Measurements from ENCODE around the gene TENM3. TPM values are rescaled to one million over a fixed set of nuclear protein-coding genes. Genes with fewer than 3 reads are reported as not detected.

The TENM3 gene
- total and polyA plus RNA-seq, 2 of the 8 experiments (the other 6 are each of a cell fraction or from before 2014, with no cell fraction given): 36.9 to 69.3 TPM

DNA sequence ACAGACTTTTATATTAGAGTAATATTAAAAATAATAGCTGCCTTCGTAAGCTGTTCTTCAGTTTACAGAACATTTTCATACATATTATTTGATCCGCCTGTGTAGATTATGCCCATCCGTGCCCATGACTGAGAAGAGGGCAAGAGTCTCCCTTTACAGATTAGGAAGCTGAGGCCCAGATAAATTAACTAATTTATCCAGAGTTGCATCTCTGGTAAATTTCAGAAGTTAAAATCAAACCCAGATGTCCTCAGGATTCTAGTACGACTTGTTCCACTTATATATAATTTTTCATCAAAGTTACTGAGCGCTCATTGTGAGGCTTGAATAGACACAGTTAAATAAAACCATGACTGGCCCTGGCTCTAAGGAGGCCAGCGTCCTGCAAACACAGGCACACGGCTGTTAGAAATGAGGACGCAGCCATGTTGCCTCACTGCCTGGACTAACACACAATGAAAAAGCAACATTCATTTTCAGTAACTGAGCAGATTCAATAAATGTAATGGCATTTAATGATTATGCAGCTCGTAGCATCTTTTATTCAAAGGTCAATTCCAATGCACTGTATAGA lies 148.0 kb downstream of the TENM3 start:
- H4K5ac ChIP-seq (ENCODE audit: insufficient read length, low read depth, low read length): no peak overlapping the region
- H2BK12ac ChIP-seq (ENCODE audit: low read depth, low read length): no peak overlapping the region
- H2BK20ac ChIP-seq (ENCODE audit: low read length): no peak overlapping the region
- H3K23ac ChIP-seq (ENCODE audit: insufficient read length): no peak overlapping the region
- DNase-seq (ENCODE audit: low read depth in 1 of 2, low spot score in 2 of 2): no peak
- no peak overlapping the region for H3K4me3 ChIP-seq (ENCODE audit: extremely low read depth in 1 of 4, insufficient read depth in 2 of 4, low read depth in 3 of 4, low read length in 4 of 4)
- H3K79me1 ChIP-seq (ENCODE audit: low read depth, low read length): no peaks in the 10 kb centered on the region
- no peak overlapping the region for H3K56ac ChIP-seq (replicated peaks; ENCODE audit: insufficient read length, low read depth, low read length)
- no peaks in the 10 kb centered on the region for H3K79me2 ChIP-seq (ENCODE audit: control insufficient read depth in 1 of 2, insufficient read depth in 2 of 2, low read length in 2 of 2)
- POLR2A ChIA-PET (ENCODE audit: partially characterized antibody): no interaction called here
- no peak overlapping the region for H3K27ac ChIP-seq (ENCODE audit: low read depth, low read length)
- H3K27me3 ChIP-seq (replicated peaks in 1 of 4; ENCODE audit: control insufficient read depth in 3 of 4, extremely low read depth in 1 of 4, insufficient read depth in 3 of 4, low read length in 3 of 4): peaks cover 0 to 1% (median 0%) of the 10 kb centered on the region in 4 experiments; a peak in 1 of 7 replicates
- H3K18ac ChIP-seq (ENCODE audit: extremely low read depth, low read length): no peak overlapping the region
- H3K4me2 ChIP-seq (ENCODE audit: insufficient read depth in 1 of 2, low read depth in 2 of 2, low read length in 2 of 2): no peak overlapping the region
- no peak overlapping the region for H2AK5ac ChIP-seq (ENCODE audit: low read depth, low read length)
- H3K23me2 ChIP-seq (ENCODE audit: low read depth, low read length): no peaks in the 10 kb centered on the region
- WGBS, 2 experiments (ENCODE audit: extremely low coverage in 1 of 2, insufficient coverage in 1 of 2, insufficient read length in 1 of 2, insufficient replicate concordance in 2 of 2, low coverage in 1 of 2, low lambda C conversion rate in 2 of 2, missing lambda C conversion rate in 1 of 2): 85% methylated on average over 9 of the region's 9 CpGs; no CpG with 5 or more reads in 1 of the 2 experiments
- CTCF ChIA-PET (ENCODE audit: partially characterized antibody): no interaction called here
- no peaks in the 10 kb centered on the region for H4K20me1 ChIP-seq (replicated peaks in 1 of 2; ENCODE audit: control insufficient read depth in 1 of 2, insufficient read depth in 2 of 2, low read length in 2 of 2)
- H3K4ac ChIP-seq (replicated peaks; ENCODE audit: insufficient read length, low read depth, low read length): no peak overlapping the region
- no peak overlapping the region for H3K14ac ChIP-seq (ENCODE audit: insufficient read length)
- H2BK15ac ChIP-seq (ENCODE audit: low read length): no peak overlapping the region
- no peak overlapping the region for H2BK120ac ChIP-seq (replicated peaks; ENCODE audit: low read depth, low read length)
- H3K4me1 ChIP-seq (replicated peaks in 1 of 4; ENCODE audit: control insufficient read depth in 3 of 4, insufficient read depth in 4 of 4, low read length in 3 of 4): no peaks in the 10 kb centered on the region
- H4K91ac ChIP-seq (replicated peaks; ENCODE audit: insufficient read length, low read length): no peak overlapping the region
- H3K9me3 ChIP-seq (ENCODE audit: insufficient read depth in 2 of 2, low read depth in 1 of 2, low read length in 1 of 2): peaks cover 0 to 2% of the 10 kb centered on the region in 2 experiments; a peak in 1 of 4 replicates
- no peak overlapping the region for H3K9ac ChIP-seq (replicated peaks in 1 of 4; ENCODE audit: extremely low read depth in 1 of 4, low read depth in 3 of 4, low read length in 3 of 4)
- H2AFZ ChIP-seq (ENCODE audit: low read length): no peak overlapping the region
- no peak overlapping the region for H4K8ac ChIP-seq (ENCODE audit: extremely low read depth, insufficient read depth, low read length)
- H2BK5ac ChIP-seq (ENCODE audit: low read depth, low read length): no peak overlapping the region
- peaks cover 0 to 3% (median 0%) of the 10 kb centered on the region in 4 experiments; a peak in 1 of 8 replicates for H3K36me3 ChIP-seq (ENCODE audit: control insufficient read depth in 2 of 4, insufficient read depth in 4 of 4, low read length in 3 of 4)
- FAIRE-seq: no peak
- TF ChIP-seq PHF8 (conservative IDR thresholded peaks at IDR 0.05; ENCODE audit: low read depth, low read length) (no peak), SAP30 (IDR thresholded peaks at IDR 0.05; ENCODE audit: insufficient read depth, insufficient replicate concordance, low read length) (no peak), POLR2A (IDR thresholded peaks at IDR 0.05; ENCODE audit: control extremely low read depth in 1 of 2, low read depth in 2 of 2, low read length in 2 of 2) (no peak), GTF2F1 (IDR thresholded peaks at IDR 0.05; ENCODE audit: borderline replicate concordance, low read depth, low read length) (no peak), SP1 (IDR thresholded peaks at IDR 0.05; ENCODE audit: low read depth, low read length) (no peak), RNF2 (IDR thresholded peaks at IDR 0.05; ENCODE audit: borderline replicate concordance, low read depth, low read length, missing control alignments, poor library complexity, severe bottlenecking) (no peak), SP4 (IDR thresholded peaks at IDR 0.05; ENCODE audit: low read length) (no peak), TEAD4 (IDR thresholded peaks at IDR 0.05; ENCODE audit: low read depth, low read length) (no peak), HDAC6 (IDR thresholded peaks at IDR 0.05; ENCODE audit: low read depth, low read length) (no peak)
- TF ChIP-seq, protein P1, sequence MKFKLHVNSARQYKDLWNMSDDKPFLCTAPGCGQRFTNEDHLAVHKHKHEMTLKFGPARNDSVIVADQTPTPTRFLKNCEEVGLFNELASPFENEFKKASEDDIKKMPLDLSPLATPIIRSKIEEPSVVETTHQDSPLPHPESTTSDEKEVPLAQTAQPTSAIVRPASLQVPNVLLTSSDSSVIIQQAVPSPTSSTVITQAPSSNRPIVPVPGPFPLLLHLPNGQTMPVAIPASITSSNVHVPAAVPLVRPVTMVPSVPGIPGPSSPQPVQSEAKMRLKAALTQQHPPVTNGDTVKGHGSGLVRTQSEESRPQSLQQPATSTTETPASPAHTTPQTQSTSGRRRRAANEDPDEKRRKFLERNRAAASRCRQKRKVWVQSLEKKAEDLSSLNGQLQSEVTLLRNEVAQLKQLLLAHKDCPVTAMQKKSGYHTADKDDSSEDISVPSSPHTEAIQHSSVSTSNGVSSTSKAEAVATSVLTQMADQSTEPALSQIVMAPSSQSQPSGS (IDR thresholded peaks at IDR 0.05; ENCODE audit: low read length): no peak
- TF ChIP-seq, protein P2, sequence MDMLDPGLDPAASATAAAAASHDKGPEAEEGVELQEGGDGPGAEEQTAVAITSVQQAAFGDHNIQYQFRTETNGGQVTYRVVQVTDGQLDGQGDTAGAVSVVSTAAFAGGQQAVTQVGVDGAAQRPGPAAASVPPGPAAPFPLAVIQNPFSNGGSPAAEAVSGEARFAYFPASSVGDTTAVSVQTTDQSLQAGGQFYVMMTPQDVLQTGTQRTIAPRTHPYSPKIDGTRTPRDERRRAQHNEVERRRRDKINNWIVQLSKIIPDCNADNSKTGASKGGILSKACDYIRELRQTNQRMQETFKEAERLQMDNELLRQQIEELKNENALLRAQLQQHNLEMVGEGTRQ (IDR thresholded peaks at IDR 0.05; ENCODE audit: low read length): no peak
